ENCODE results near the gene RPP21. TPM values are rescaled to one million over a fixed set of nuclear protein-coding genes. Genes with fewer than 3 reads are reported as not detected.
A peak's percentile ranks its signal among the peaks of the same experiment; 100 is the strongest.

The RPP21 gene
- total RNA-seq, 3 donors from 2014 or later (not counting 1 experiment from before 2014, with no cell fraction given), result 24.6 to 33.3 (median 31.4) TPM

GRCh38 chr6:30311101-30311500, 33.9 kb upstream of the RPP21 start:
- no peak overlapping the region for H3K27ac Mint-ChIP-seq
- H3K4me3 Mint-ChIP-seq, result no peak overlapping the region
- H3K27me3 Mint-ChIP-seq (ENCODE audit: low read depth in 2 of 2), result no peaks in the 10 kb centered on the region
- no peak for TF ChIP-seq CTCF (IDR thresholded peaks at IDR 0.05)
- DNase-seq (peak in 1 of 2 donors; percentile 26), ATAC-seq (peak in 2 of 3 donors; percentile 42 to 53)
- Histone ChIP-seq H3K27me3 (ENCODE audit: control insufficient read depth, insufficient read depth, low read length) (no peaks in the 10 kb centered on the region), H3K27ac (ENCODE audit: low read length) (no peak overlapping the region), H3K4me1 (ENCODE audit: control insufficient read depth, insufficient read depth, low read length) (peaks cover 2% of the 10 kb centered on the region), H3K4me3 (ENCODE audit: low read length) (no peak overlapping the region), H3K9me3 (ENCODE audit: control insufficient read depth, insufficient read depth, low read length) (no peaks in the 10 kb centered on the region), H3K36me3 (ENCODE audit: control insufficient read depth, insufficient read depth, low read length) (peaks cover 44% of the 10 kb centered on the region)
- H3K9me3 Mint-ChIP-seq, result no peaks in the 10 kb centered on the region
- WGBS (ENCODE audit: insufficient coverage), result no CpG with 5 or more reads among the region's 3 CpGs
- intact Hi-C loops (cut with micrococcal nuclease), result no loop called here
- peaks cover 65 to 77% of the 10 kb centered on the region in 2 donors for H3K4me1 Mint-ChIP-seq
- peaks cover 7% of the 10 kb centered on the region for H3K36me3 Mint-ChIP-seq

- Histone ChIP-seq H3K27ac (ENCODE audit: low read length) (no peak overlapping the region), H3K36me3 (ENCODE audit: control insufficient read depth, insufficient read depth, low read length) (peaks cover 47% of the 10 kb centered on the region), H3K9me3 (ENCODE audit: control insufficient read depth, insufficient read depth, low read length) (no peaks in the 10 kb centered on the region), H3K27me3 (ENCODE audit: control insufficient read depth, insufficient read depth, low read length) (no peaks in the 10 kb centered on the region), H3K4me3 (ENCODE audit: low read length) (no peak overlapping the region), H3K4me1 (ENCODE audit: control insufficient read depth, insufficient read depth, low read length) (peaks cover 2% of the 10 kb centered on the region)
- Mint-ChIP-seq H3K27ac (peak overlapping the region in 1 of 2 donors; percentile 1), H3K4me3 (no peak overlapping the region), H3K27me3 (ENCODE audit: low read depth in 2 of 2) (no peaks in the 10 kb centered on the region), H3K4me1 (peaks cover 65 to 77% of the 10 kb centered on the region in 2 donors), H3K9me3 (no peaks in the 10 kb centered on the region), H3K36me3 (peaks cover 7% of the 10 kb centered on the region)
- no CpG with 5 or more reads among the region's 1 CpG for WGBS (ENCODE audit: insufficient coverage)
- no peak for TF ChIP-seq CTCF (IDR thresholded peaks at IDR 0.05)
- ATAC-seq, result no peak
- intact Hi-C loops (cut with micrococcal nuclease), result no loop called here
- no peak for DNase-seq
Measured at GRCh38 chr6:30311671-30312070, 33.3 kb upstream of the RPP21 start.

DNA sequence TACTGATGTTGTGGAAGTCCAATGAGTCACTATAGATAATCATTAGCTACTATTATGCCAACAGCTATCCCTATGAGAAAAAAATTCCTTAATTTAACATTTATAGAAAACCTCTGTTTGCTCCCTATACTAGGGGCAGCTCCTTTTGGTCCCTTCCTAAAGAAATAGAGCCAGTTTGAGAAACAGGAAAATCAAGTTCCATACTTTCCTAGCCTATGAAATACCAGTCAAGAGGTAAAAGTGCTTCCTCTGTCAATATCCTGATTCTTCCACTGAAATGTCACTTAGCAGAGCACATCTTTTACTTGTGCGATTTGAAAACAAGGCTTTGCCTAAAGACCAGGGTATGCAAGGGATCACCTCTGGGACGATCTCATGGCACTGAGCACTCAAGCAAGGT, 32.7 kb upstream of the RPP21 start:
- H3K27ac Mint-ChIP-seq, result peak overlapping the region in 1 of 2 donors; percentile 1
- intact Hi-C loops (cut with micrococcal nuclease), result no loop called here
- H3K4me3 Mint-ChIP-seq, result no peak overlapping the region
- no peaks in the 10 kb centered on the region for H3K27me3 Mint-ChIP-seq (ENCODE audit: low read depth in 2 of 2)
- no peaks in the 10 kb centered on the region for H3K9me3 Mint-ChIP-seq
- no peak for ATAC-seq
- H3K36me3 Mint-ChIP-seq, result peaks cover 7% of the 10 kb centered on the region
- peaks cover 61 to 73% of the 10 kb centered on the region in 2 donors for H3K4me1 Mint-ChIP-seq
- Histone ChIP-seq H3K4me3 (ENCODE audit: low read length) (no peak overlapping the region), H3K4me1 (ENCODE audit: control insufficient read depth, insufficient read depth, low read length) (peaks cover 3% of the 10 kb centered on the region), H3K27me3 (ENCODE audit: control insufficient read depth, insufficient read depth, low read length) (no peaks in the 10 kb centered on the region), H3K27ac (ENCODE audit: low read length) (no peak overlapping the region), H3K36me3 (ENCODE audit: control insufficient read depth, insufficient read depth, low read length) (peaks cover 47% of the 10 kb centered on the region), H3K9me3 (ENCODE audit: control insufficient read depth, insufficient read depth, low read length) (no peaks in the 10 kb centered on the region)
- TF ChIP-seq CTCF (IDR thresholded peaks at IDR 0.05), result no peak
- WGBS (ENCODE audit: insufficient coverage), result 96% methylated on average over 2 of the region's 2 CpGs
- no peak for DNase-seq

DNA sequence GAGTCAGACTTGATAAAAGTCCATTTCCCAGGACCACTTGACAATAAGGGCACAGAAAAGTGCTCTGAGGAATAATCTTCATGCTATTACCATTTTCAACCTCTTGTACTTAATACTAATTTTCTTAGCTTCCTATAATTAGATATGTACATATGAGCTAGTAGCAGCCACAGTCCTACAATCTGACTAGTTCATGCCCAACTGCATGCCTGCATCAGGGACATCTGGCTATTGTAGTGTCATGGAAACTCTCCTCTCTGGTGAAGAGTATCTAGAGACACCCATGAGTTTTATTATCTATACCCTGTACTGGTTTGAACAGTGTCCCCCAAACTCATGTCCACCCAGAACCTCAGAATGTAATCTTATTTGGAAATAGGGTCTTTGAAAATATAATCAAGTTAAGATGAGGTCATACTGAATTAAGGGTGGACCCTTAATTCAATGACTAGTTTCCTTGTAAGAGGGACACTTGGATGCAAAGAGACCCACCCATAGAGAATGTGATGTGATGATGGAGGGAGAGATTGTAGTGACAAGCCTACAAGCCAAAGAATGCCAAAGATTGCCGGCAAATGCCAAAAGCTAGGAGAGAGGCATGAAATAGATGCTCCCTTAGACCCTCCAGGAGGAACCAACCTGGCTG, 32.2 kb upstream of the RPP21 start:
- Mint-ChIP-seq H3K27me3 (ENCODE audit: low read depth in 2 of 2) (no peaks in the 10 kb centered on the region), H3K4me3 (no peak overlapping the region), H3K9me3 (no peaks in the 10 kb centered on the region), H3K4me1 (peaks cover 64 to 74% of the 10 kb centered on the region in 2 donors), H3K36me3 (peaks cover 7% of the 10 kb centered on the region), H3K27ac (peak overlapping the region in 1 of 2 donors; percentile 25)
- Histone ChIP-seq H3K27me3 (ENCODE audit: control insufficient read depth, insufficient read depth, low read length) (no peaks in the 10 kb centered on the region), H3K27ac (ENCODE audit: low read length) (no peak overlapping the region), H3K4me3 (ENCODE audit: low read length) (no peak overlapping the region), H3K36me3 (ENCODE audit: control insufficient read depth, insufficient read depth, low read length) (peaks cover 46% of the 10 kb centered on the region), H3K9me3 (ENCODE audit: control insufficient read depth, insufficient read depth, low read length) (no peaks in the 10 kb centered on the region), H3K4me1 (ENCODE audit: control insufficient read depth, insufficient read depth, low read length) (peaks cover 6% of the 10 kb centered on the region)
- no peak for TF ChIP-seq CTCF (IDR thresholded peaks at IDR 0.05)
- ATAC-seq (no peak), DNase-seq (no peak)
- WGBS (ENCODE audit: insufficient coverage), result 92% methylated on average over 1 of the region's 1 CpG
- intact Hi-C loops (cut with micrococcal nuclease), result no loop called here
